Hepatocyte (in vitro differentiated cells): Measurements from ENCODE around the gene VWA8. TPM values are rescaled to one million over a fixed set of nuclear protein-coding genes. Genes with fewer than 3 reads are reported as not detected.

Experiments
- DNase-seq: peaks from one replicate; pipeline ENCODE4 v3.0.0-alpha.2; 2016; ENCODE audit warnings: low spot score
- H2AFZ ChIP-seq: fragments of 200-600 bp; sonication (generic); 2 replicates; pipeline ENCODE4 v1.6.0; 2016; ENCODE audit warnings: antibody characterized with exemption, mild to moderate bottlenecking
- H3K27ac ChIP-seq: fragments of 200-600 bp; sonication (generic); 2 replicates; pipeline ENCODE4 v1.5.1; 2016; ENCODE audit warnings: mild to moderate bottlenecking
- H3K27me3 ChIP-seq: fragments of 200-600 bp; sonication (generic); 2 replicates; pipeline ENCODE4 v1.6.1; 2016
- H3K36me3 ChIP-seq: fragments of 200-600 bp; sonication (generic); replicated peaks from 2 replicates; pipeline ENCODE4 v1.5.1; 2016; ENCODE audit warnings: low read depth; ENCODE audit not compliant: insufficient read depth
- H3K4me1 ChIP-seq: fragments of 200-600 bp; sonication (generic); 2 replicates; pipeline ENCODE4 v1.5.1; 2016; ENCODE audit warnings: mild to moderate bottlenecking, moderate library complexity; ENCODE audit not compliant: insufficient read depth
- H3K4me2 ChIP-seq: fragments of 200-600 bp; sonication (generic); 2 replicates; pipeline ENCODE4 v1.6.0; 2016
- H3K4me3 ChIP-seq: fragments of 200-600 bp; sonication (generic); 2 replicates; pipeline ENCODE4 v1.5.1; 2016; ENCODE audit warnings: mild to moderate bottlenecking
- H3K79me2 ChIP-seq: fragments of 200-600 bp; sonication (generic); 2 replicates; pipeline ENCODE4 v1.6.0; 2017; ENCODE audit warnings: mild to moderate bottlenecking
- H3K9me2 ChIP-seq: fragments of 200-600 bp; sonication (generic); replicated peaks from 2 replicates; pipeline ENCODE4 v1.6.0; 2017; ENCODE audit warnings: mild to moderate bottlenecking; ENCODE audit not compliant: insufficient read depth
- H3K9me3 ChIP-seq: fragments of 200-600 bp; sonication (generic); 2 replicates; pipeline ENCODE4 v1.5.1; 2016; ENCODE audit warnings: low read depth, mild to moderate bottlenecking
- H4K20me1 ChIP-seq: fragments of 200-600 bp; sonication (generic); 2 replicates; pipeline ENCODE4 v1.6.0; 2016; ENCODE audit warnings: mild to moderate bottlenecking; ENCODE audit not compliant: insufficient read depth, poor library complexity, severe bottlenecking
- EZH2 ChIP-seq: fragments of 200-600 bp; sonication (generic); IDR thresholded peaks from 2 replicates; pipeline ENCODE4 v1.6.1; 2016; ENCODE audit warnings: antibody characterized with exemption, mild to moderate bottlenecking, borderline replicate concordance
- EZH2phosphoT487 ChIP-seq: fragments of 200-600 bp; sonication (generic); IDR thresholded peaks from one replicate; pipeline ENCODE4 v1.6.1; 2018; ENCODE audit warnings: antibody characterized with exemption, mild to moderate bottlenecking, low read depth, moderate library complexity; ENCODE audit not compliant: unreplicated experiment, severe bottlenecking
- WGBS: methylation state at CpG from one replicate; pipeline ENCODE4 v1.1.6; 2016; ENCODE audit warnings: low lambda C conversion rate; ENCODE audit errors: missing lambda C conversion rate; 5-methylcytosine and 5-hydroxymethylcytosine counted together
- polyA plus RNA-seq: library from polyadenylated mRNA; unstranded; fragments of >200 nt; fragmentation: Nextera tagmentation; extraction: Ambion mirVana; gene quantifications from 2 replicates; pipeline ENCODE4 v1.2.1, GENCODE V29; 2016
- total RNA-seq: library from RNA; depleted of rRNA; stranded (reverse); fragments of >200 nt; gene quantifications from 2 replicates; pipeline ENCODE4 v1.2.3, GENCODE V29; 2014
- TF ChIP-seq, protein P1 (sequence below): fragments of 200-600 bp; sonication (generic); IDR thresholded peaks from 2 replicates; pipeline ENCODE4 v1.5.1; 2016; ENCODE audit warnings: antibody characterized with exemption, mild to moderate bottlenecking; ENCODE audit not compliant: poor library complexity

Gene VWA8
- total and polyA plus RNA-seq, 2 experiments from 2014 or later = 4.9 to 19.5 TPM

- no peaks in the 10 kb centered on the region for H4K20me1 ChIP-seq
- no peak overlapping the region for H3K27ac ChIP-seq
- no peak overlapping the region for H3K4me3 ChIP-seq
- H3K4me2 ChIP-seq = no peak overlapping the region
- H3K9me2 ChIP-seq = no peaks in the 10 kb centered on the region
- no peaks in the 10 kb centered on the region for H3K27me3 ChIP-seq
- peaks cover 4% of the 10 kb centered on the region for H3K4me1 ChIP-seq
- H2AFZ ChIP-seq = no peak overlapping the region
- no peaks in the 10 kb centered on the region for H3K79me2 ChIP-seq
- H3K9me3 ChIP-seq = no peaks in the 10 kb centered on the region
- WGBS = 99% methylated on average over 5 of the region's 5 CpGs
- no peak for TF ChIP-seq EZH2phosphoT487
- TF ChIP-seq EZH2 = no peak
- TF ChIP-seq, protein P1, sequence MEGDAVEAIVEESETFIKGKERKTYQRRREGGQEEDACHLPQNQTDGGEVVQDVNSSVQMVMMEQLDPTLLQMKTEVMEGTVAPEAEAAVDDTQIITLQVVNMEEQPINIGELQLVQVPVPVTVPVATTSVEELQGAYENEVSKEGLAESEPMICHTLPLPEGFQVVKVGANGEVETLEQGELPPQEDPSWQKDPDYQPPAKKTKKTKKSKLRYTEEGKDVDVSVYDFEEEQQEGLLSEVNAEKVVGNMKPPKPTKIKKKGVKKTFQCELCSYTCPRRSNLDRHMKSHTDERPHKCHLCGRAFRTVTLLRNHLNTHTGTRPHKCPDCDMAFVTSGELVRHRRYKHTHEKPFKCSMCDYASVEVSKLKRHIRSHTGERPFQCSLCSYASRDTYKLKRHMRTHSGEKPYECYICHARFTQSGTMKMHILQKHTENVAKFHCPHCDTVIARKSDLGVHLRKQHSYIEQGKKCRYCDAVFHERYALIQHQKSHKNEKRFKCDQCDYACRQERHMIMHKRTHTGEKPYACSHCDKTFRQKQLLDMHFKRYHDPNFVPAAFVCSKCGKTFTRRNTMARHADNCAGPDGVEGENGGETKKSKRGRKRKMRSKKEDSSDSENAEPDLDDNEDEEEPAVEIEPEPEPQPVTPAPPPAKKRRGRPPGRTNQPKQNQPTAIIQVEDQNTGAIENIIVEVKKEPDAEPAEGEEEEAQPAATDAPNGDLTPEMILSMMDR = no peak
- no peak for DNase-seq
- H3K36me3 ChIP-seq = no peaks in the 10 kb centered on the region
These were observed 333.5 kb downstream of the VWA8 start for GRCh38 chr13:41627425-41627824.

GRCh38 chr13:41624041-41624440 lies 336.9 kb downstream of the VWA8 start:
- H2AFZ ChIP-seq = no peak overlapping the region
- no peak overlapping the region for H3K4me3 ChIP-seq
- H3K9me3 ChIP-seq = no peaks in the 10 kb centered on the region
- no peaks in the 10 kb centered on the region for H3K27me3 ChIP-seq
- H3K27ac ChIP-seq = no peak overlapping the region
- DNase-seq = no peak
- H3K36me3 ChIP-seq = no peaks in the 10 kb centered on the region
- H3K9me2 ChIP-seq = no peaks in the 10 kb centered on the region
- TF ChIP-seq, protein P1 = no peak
- TF ChIP-seq EZH2 (no peak), EZH2phosphoT487 (no peak)
- H3K4me1 ChIP-seq = peaks cover 10% of the 10 kb centered on the region
- no peaks in the 10 kb centered on the region for H4K20me1 ChIP-seq
- no peaks in the 10 kb centered on the region for H3K79me2 ChIP-seq
- no peak overlapping the region for H3K4me2 ChIP-seq

DNA sequence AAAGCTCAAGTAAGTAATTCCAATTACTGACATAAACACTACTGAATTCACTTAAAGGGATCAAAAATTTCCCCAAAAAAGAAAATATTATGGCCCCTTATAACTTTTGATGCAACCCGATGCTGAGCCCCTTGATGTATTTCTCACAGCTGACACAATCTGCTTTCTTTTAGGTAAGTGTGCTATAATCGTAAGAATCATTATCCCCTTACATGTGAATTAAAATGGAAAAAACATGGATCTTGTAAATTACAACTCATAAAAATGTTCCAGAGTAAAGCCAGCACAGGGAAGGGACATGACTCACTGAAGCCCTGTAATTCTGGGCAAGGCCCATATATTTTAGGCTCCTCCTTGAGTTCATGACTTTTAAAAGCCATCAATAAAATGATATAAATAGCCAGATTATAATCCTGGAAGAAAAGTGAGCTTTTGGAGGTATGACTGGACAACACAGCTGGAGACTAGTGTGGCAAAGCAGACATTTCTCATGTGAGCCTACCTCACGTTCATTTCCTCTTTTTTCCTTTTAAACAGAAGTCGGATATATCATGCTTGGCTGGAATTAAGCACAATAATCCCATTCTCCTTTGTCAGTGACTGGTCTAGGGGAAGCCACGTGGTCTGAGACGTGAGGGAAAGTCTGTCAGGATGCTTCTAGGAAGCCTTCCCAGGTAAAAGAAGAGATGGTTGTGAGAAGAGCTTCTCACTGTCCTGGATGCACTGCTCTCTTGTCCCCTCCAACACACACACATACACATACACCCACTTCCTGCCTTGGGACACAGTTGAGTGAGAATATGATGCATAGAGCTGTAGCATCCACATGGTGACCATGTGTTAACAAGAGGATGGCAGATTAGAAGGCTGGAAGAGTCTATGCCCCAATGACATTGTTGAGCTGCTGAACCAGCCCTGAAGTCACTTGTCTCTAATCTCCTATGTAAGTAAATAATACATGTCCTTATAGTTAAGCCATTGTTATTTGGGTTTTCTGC lies 338.2 kb downstream of the VWA8 start:
- Histone ChIP-seq H4K20me1 (no peaks in the 10 kb centered on the region), H3K27me3 (no peaks in the 10 kb centered on the region), H3K9me2 (no peaks in the 10 kb centered on the region), H3K36me3 (no peaks in the 10 kb centered on the region), H3K4me2 (peak overlapping the region; percentile 1), H3K9me3 (no peaks in the 10 kb centered on the region), H3K79me2 (no peaks in the 10 kb centered on the region), H3K27ac (peak overlapping the region; percentile 78), H2AFZ (no peak overlapping the region), H3K4me1 (peaks cover 10% of the 10 kb centered on the region), H3K4me3 (no peak overlapping the region)
- WGBS = 60% methylated on average over 6 of the region's 6 CpGs
- peak; percentile 44 for DNase-seq
- TF ChIP-seq, protein P1 = no peak
- TF ChIP-seq EZH2 = no peak
